IMR-90 (cell line): Measurements from ENCODE around the gene EMC1.

Source experiments
- BHLHE40 ChIP-seq: fragments of 150-350 bp; IDR thresholded peaks from 2 replicates; pipeline ENCODE4 v1.6.1; 2016; ENCODE audit warnings: mild to moderate bottlenecking, low read depth, low read length
- CTCF ChIP-seq: conservative IDR thresholded peaks from 2 replicates; pipeline ENCODE4 v1.5.1; 2012; ENCODE audit warnings: mild to moderate bottlenecking, low read depth, low read length, improper control_type of control experiment
- POLR2A ChIP-seq: IDR thresholded peaks from 2 replicates; pipeline ENCODE4 v1.6.1; 2012; ENCODE audit warnings: mild to moderate bottlenecking, low read depth, low read length
- RFX5 ChIP-seq: IDR thresholded peaks from 2 replicates; pipeline ENCODE4 v1.8.0; 2012; ENCODE audit warnings: low read depth, mild to moderate bottlenecking, low read length, moderate library complexity
- TF ChIP-seq, protein P1 (sequence below): fragments of 150-350 bp; IDR thresholded peaks from 2 replicates; pipeline ENCODE4 v1.6.1; 2017; ENCODE audit warnings: mild to moderate bottlenecking, antibody characterized with exemption, low read length, low read depth

DNA sequence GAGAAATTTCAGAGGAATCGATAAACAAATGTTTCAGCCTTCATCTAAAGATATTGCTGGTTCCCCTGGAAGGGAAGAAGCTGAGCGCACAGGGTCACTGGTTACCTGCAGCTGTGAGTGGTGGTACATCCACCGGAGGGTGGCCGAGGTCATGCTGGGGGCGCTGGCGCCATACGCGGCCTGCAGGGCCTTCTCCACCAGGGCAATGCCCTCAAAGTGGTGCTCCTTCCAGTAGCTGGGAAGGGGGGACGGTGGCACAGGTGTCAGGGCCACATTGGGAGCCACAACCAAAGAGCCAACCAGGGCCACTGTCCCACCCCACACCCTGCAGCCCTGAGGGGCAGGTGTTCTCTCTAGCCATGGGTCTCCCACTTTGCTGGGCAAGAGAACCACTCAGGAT, 32.6 kb upstream of the EMC1 start:
- TF ChIP-seq CTCF (no peak), POLR2A (no peak), BHLHE40 (no peak), RFX5 (no peak)
- TF ChIP-seq, protein P1, sequence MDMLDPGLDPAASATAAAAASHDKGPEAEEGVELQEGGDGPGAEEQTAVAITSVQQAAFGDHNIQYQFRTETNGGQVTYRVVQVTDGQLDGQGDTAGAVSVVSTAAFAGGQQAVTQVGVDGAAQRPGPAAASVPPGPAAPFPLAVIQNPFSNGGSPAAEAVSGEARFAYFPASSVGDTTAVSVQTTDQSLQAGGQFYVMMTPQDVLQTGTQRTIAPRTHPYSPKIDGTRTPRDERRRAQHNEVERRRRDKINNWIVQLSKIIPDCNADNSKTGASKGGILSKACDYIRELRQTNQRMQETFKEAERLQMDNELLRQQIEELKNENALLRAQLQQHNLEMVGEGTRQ, result no peak
